Measurements from ENCODE around the gene IPO11. TPM values are rescaled to one million over a fixed set of nuclear protein-coding genes. Genes with fewer than 3 reads are reported as not detected.
A peak's percentile ranks its signal among the peaks of the same experiment; 100 is the strongest.

The IPO11 gene
- total RNA-seq (53.6 TPM), polyA plus RNA-seq (15.8 TPM)

DNA sequence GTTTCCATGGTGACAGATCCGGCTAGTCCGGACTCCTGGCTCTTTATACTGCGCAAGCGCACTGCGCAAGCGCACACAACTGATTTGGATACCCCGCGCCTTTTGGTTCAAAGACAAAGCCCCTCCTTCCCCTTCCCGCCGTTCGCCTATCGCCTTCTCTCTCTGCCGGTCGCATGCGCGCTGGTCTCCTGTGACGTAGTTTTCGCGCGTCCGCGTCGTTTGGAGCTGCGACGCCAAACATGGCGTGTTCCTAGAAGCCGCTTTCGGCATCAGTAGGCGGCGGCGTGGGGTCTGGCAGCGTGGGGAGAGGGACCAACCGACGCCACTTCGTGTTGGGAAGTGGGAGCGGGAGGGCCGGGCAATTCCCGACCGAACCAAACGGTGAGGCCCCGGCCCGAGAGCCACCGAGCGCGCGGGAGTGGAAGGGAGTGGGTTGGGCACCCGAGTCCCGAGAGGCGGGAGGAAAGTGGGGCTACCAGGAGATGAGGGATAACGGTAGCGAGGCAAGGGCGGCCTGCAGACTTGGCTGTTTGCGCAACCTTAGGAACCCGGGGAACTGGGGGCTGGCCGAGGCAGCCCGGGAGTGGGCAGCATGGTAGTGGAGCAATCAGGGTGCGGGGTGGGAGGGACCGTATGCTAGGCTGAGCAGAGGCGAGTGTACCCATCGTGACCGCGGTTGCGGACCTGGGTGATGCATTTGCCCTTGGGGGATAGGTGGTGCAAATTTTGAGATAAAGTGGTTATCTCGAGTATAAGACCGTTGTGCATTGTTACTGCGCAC lies at the start of gene IPO11:
Gene IPO11, plus strand, starts transcription at position 215 of the 781 bp plus-strand sequence. CDS start 24,517 bp downstream, outside the sequence.
- H3K4me1 ChIP-seq (ENCODE audit: insufficient read depth), result no peaks in the 10 kb centered on the region
- WGBS, result under 1% methylated on average over 66 of the region's 66 CpGs
- H3K4me3 ChIP-seq (ENCODE audit: low read depth, low read length), result peak within 1 kb of the TSS; percentile 83
- H3K36me3 ChIP-seq (ENCODE audit: insufficient read depth), result no peaks in the 10 kb centered on the region
- peak; percentile 98 for DNase-seq (ENCODE audit: extremely low spot score)
- peak within 1 kb of the TSS; percentile 72 for H3K27ac ChIP-seq (ENCODE audit: low read depth)

GRCh38 chr5:62369039-62369438 lies 43.5 kb upstream of the IPO11 start:
- no peaks in the 10 kb centered on the region for H3K4me1 ChIP-seq (ENCODE audit: insufficient read depth)
- H3K27ac ChIP-seq (ENCODE audit: low read depth), result no peak overlapping the region
- WGBS, result 97% methylated on average over 2 of the region's 2 CpGs
- no peaks in the 10 kb centered on the region for H3K36me3 ChIP-seq (ENCODE audit: insufficient read depth)
- no peak overlapping the region for H3K4me3 ChIP-seq (ENCODE audit: low read depth, low read length)
- DNase-seq (ENCODE audit: extremely low spot score), result no peak

GRCh38 chr5:62371409-62371808 lies 41.2 kb upstream of the IPO11 start:
- Histone ChIP-seq H3K36me3 (ENCODE audit: insufficient read depth) (no peaks in the 10 kb centered on the region), H3K4me3 (ENCODE audit: low read depth, low read length) (no peak overlapping the region), H3K27ac (ENCODE audit: low read depth) (no peak overlapping the region), H3K4me1 (ENCODE audit: insufficient read depth) (no peaks in the 10 kb centered on the region)
- DNase-seq (ENCODE audit: extremely low spot score), result no peak

DNA sequence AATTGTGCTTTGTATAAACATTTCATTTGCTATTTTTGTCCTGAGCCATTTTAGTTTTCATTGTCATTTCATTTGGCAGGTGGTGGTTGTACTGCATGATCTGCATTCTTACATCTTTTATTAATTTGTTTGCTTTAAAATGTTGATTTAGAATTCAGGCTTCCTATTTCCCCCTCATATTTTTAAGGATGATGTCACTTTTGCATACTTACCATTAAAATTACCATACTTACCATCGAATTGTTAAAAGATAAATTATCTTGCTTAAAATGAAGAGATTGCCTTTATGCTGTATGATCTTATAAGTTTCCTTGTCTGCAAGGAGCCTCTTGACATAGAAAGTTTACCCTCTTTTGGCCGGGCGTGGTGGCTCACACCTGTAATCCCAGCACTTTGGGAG lies 40.0 kb upstream of the IPO11 start:
- Histone ChIP-seq H3K4me1 (ENCODE audit: insufficient read depth) (no peaks in the 10 kb centered on the region), H3K4me3 (ENCODE audit: low read depth, low read length) (no peak overlapping the region), H3K36me3 (ENCODE audit: insufficient read depth) (no peaks in the 10 kb centered on the region), H3K27ac (ENCODE audit: low read depth) (no peak overlapping the region)
- 97% methylated on average over 3 of the region's 3 CpGs for whole genome bisulfite sequencing
- DNase-seq (ENCODE audit: extremely low spot score), result no peak

DNA sequence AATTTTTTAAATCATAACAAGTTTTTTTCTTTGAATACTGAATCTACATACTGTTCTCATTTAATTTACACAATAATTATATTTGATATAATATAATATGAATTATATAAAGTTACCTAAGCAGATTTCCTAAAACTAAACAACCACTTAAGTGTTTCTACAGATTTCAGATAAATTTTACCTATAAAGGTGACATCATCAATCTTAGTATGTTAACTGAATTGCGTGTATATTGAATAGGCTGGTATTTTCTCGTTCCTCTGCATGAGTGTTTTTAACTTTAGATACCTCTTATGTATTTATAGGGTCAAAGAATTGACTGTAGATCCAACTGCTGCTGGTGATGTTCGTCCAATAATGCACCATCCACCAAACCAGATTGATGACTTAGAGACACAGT lies 39.2 kb upstream of the IPO11 start:
- H3K36me3 ChIP-seq (ENCODE audit: insufficient read depth), result no peaks in the 10 kb centered on the region

GRCh38 chr5:62374090-62374489 lies 38.5 kb upstream of the IPO11 start:
- no peaks in the 10 kb centered on the region for H3K36me3 ChIP-seq (ENCODE audit: insufficient read depth)
- H3K4me3 ChIP-seq (ENCODE audit: low read depth, low read length), result no peak overlapping the region
- 98% methylated on average over 1 of the region's 1 CpG for WGBS
- H3K4me1 ChIP-seq (ENCODE audit: insufficient read depth), result no peaks in the 10 kb centered on the region
- no peak overlapping the region for H3K27ac ChIP-seq (ENCODE audit: low read depth)
- no peak for DNase-seq (ENCODE audit: extremely low spot score)

More for the DNA sequence above, 39.2 kb upstream of the IPO11 start:
- Histone ChIP-seq H3K4me3 (ENCODE audit: low read depth, low read length) (no peak overlapping the region), H3K4me1 (ENCODE audit: insufficient read depth) (no peaks in the 10 kb centered on the region), H3K27ac (ENCODE audit: low read depth) (no peak overlapping the region)
- 96% methylated on average over 3 of the region's 3 CpGs for WGBS
- no peak for DNase-seq (ENCODE audit: extremely low spot score)

GRCh38 chr5:62375627-62376026 lies 36.9 kb upstream of the IPO11 start:
- no peaks in the 10 kb centered on the region for H3K4me1 ChIP-seq (ENCODE audit: insufficient read depth)
- H3K4me3 ChIP-seq (ENCODE audit: low read depth, low read length), result no peak overlapping the region
- no peaks in the 10 kb centered on the region for H3K36me3 ChIP-seq (ENCODE audit: insufficient read depth)
- DNase-seq (ENCODE audit: extremely low spot score), result no peak
- no peak overlapping the region for H3K27ac ChIP-seq (ENCODE audit: low read depth)

GRCh38 chr5:62376064-62376463 lies 36.5 kb upstream of the IPO11 start:
- DNase-seq (ENCODE audit: extremely low spot score), result no peak
- Histone ChIP-seq H3K4me3 (ENCODE audit: low read depth, low read length) (no peak overlapping the region), H3K36me3 (ENCODE audit: insufficient read depth) (no peaks in the 10 kb centered on the region), H3K4me1 (ENCODE audit: insufficient read depth) (no peaks in the 10 kb centered on the region), H3K27ac (ENCODE audit: low read depth) (no peak overlapping the region)
- 97% methylated on average over 3 of the region's 3 CpGs for WGBS

DNA sequence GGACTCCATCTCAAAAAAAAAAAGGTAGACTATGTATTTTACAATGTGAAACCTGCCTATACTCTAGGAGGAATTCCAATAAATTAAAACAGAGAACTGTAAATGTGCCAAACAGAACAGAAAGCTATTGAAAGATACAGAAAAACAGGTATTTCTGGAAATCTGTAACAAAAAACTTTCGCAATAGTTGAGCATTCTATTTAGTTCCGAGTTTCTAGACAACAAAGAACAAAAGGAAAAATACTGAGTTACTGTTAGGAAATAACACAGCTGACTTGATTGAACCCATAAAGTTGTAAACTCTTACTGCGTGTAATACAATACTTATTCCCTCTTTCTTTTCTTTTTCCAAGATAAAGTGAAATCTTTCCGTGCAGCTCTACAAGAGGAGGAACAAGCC lies 27.4 kb upstream of the IPO11 start:
- Histone ChIP-seq H3K27ac (ENCODE audit: low read depth) (peak overlapping the region; percentile 10), H3K36me3 (ENCODE audit: insufficient read depth) (peaks cover 4% of the 10 kb centered on the region), H3K4me1 (ENCODE audit: insufficient read depth) (no peaks in the 10 kb centered on the region), H3K4me3 (ENCODE audit: low read depth, low read length) (no peak overlapping the region)
- WGBS, result 68% methylated on average over 4 of the region's 4 CpGs
- peak; percentile 56 for DNase-seq (ENCODE audit: extremely low spot score)

GRCh38 chr5:62385816-62386400 lies 26.7 kb upstream of the IPO11 start:
- Histone ChIP-seq H3K4me3 (ENCODE audit: low read depth, low read length) (no peak overlapping the region), H3K27ac (ENCODE audit: low read depth) (no peak overlapping the region), H3K36me3 (ENCODE audit: insufficient read depth) (peaks cover 4% of the 10 kb centered on the region), H3K4me1 (ENCODE audit: insufficient read depth) (no peaks in the 10 kb centered on the region)
- no peak for DNase-seq (ENCODE audit: extremely low spot score)
- WGBS, result 64% methylated on average over 2 of the region's 2 CpGs

DNA sequence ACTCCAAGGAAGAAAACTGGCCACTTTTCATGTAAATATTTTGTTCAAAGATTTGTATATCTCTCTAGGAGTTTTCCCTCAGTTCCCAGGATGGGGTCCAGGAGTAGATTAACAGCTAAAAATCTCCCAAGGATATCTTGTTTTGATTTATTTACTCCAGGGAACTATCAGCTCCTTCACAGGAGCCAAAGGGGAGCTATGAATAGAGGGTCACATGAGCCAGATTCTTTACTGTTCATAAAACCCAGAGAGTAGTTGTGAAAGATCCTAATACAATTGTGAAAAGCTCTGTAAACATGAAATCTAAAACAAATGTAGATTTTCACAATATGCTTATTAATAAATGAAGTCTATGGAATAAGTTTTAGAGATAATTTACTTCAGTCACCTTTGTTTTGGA lies 25.7 kb upstream of the IPO11 start:
- Histone ChIP-seq H3K36me3 (ENCODE audit: insufficient read depth) (peaks cover 2% of the 10 kb centered on the region), H3K27ac (ENCODE audit: low read depth) (peak overlapping the region; percentile 2), H3K4me1 (ENCODE audit: insufficient read depth) (no peaks in the 10 kb centered on the region), H3K4me3 (ENCODE audit: low read depth, low read length) (no peak overlapping the region)
- DNase-seq (ENCODE audit: extremely low spot score), result no peak

GRCh38 chr5:62395210-62395950 lies 17.2 kb upstream of the IPO11 start:
- WGBS, result 87% methylated on average over 5 of the region's 5 CpGs
- no peak for DNase-seq (ENCODE audit: extremely low spot score)
- H3K4me3 ChIP-seq (ENCODE audit: low read depth, low read length), result no peak overlapping the region
- no peaks in the 10 kb centered on the region for H3K4me1 ChIP-seq (ENCODE audit: insufficient read depth)
- H3K36me3 ChIP-seq (ENCODE audit: insufficient read depth), result peaks cover 8% of the 10 kb centered on the region
- no peak overlapping the region for H3K27ac ChIP-seq (ENCODE audit: low read depth)

DNA sequence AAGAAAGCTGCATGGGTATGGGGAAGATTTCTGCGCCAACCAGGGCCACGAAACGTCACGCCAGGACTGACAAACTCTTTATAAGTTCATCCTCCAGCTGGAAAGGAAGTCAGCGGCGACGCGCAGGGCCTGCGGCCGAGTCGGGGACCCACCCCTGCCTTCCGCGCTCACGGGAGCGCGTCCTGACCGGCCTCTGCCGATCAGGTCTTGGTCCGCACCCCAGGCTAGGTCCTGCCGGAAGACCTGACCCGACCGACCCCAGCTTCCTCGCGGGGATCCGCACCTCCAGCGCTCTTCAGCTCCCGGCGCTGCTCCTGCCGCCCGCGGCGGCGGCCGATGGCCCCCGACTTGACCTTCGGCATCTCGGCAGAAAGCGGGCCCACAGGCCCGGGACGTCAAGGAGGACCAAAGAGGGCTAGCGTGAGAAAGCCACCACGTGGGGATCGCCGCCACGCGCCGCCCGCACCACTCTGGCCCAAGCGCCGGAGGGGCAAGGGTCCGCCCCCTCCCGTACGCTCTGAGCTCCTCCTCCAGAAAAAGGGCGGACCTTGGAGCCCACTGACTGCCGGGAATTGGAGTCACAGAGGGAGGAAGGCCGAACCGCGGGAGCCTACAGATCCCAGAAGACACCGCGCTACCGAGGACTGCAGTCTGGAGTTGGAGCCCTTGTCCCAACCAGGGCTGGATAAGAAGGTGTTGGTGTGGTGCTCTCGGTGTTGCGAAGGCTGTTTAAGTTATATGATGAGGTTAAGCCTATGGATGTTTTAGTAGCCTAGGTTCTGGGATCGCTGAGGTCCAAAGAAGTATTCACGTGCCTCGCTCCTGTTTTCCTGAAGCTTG lies 8.9 kb upstream of the IPO11 start, which contains the start of gene DIMT1:
Gene DIMT1, minus strand, starts transcription at position 495 of the 840 bp plus-strand sequence. Its CDS starts 133 bp downstream, at position 362.
- WGBS, result under 1% methylated on average over 66 of the region's 66 CpGs
- Histone ChIP-seq H3K36me3 (ENCODE audit: insufficient read depth) (peaks cover 2% of the 10 kb centered on the region), H3K27ac (ENCODE audit: low read depth) (peak within 1 kb of the TSS; percentile 92), H3K4me1 (ENCODE audit: insufficient read depth) (no peaks in the 10 kb centered on the region), H3K4me3 (ENCODE audit: low read depth, low read length) (peak within 1 kb of the TSS; percentile 83)
- DNase-seq (ENCODE audit: extremely low spot score), result peak; percentile 96
